ENCODE measurements around the gene OR6J1. TPM values are rescaled to one million over a fixed set of nuclear protein-coding genes. Genes with fewer than 3 reads are reported as not detected.

The OR6J1 gene
- total and polyA plus RNA-seq, 2 of the 8 experiments (the other 6 are each of a cell fraction or from before 2014, with no cell fraction given), result not detected

DNA sequence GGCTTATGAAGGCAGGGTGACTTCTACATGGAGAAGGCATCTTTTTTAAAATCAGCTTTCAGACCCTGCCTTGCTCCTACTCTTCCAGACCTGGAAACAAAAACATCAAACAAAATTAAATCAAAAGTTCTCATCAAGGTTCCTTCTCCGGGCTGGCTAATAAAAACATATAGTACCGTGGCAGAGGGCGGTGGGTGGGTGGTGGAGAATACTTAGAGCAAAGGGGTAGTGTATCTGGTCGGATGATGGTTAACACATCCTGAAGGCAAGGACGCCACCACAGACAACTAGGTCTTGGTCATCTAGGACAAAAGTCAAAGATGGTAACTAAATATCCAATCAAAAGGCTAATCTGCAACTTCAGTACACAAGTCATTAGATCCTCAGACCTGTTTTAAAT lies 56.9 kb downstream of the OR6J1 start (continued):
- TF ChIP-seq HDAC6 (IDR thresholded peaks at IDR 0.05; ENCODE audit: low read depth, low read length), result no peak
- no peak for TF ChIP-seq POLR2AphosphoS5 (IDR thresholded peaks at IDR 0.05; ENCODE audit: low read depth, low read length)
- TF ChIP-seq HDAC2 (IDR thresholded peaks at IDR 0.05; ENCODE audit: borderline replicate concordance in 1 of 2, low read depth in 2 of 2, low read length in 2 of 2), result no peak
- no peak for TF ChIP-seq TAF7 (optimal IDR thresholded peaks at IDR 0.05; ENCODE audit: borderline replicate concordance, low read depth, low read length)
- no peak for TF ChIP-seq RNF2 (IDR thresholded peaks at IDR 0.05; ENCODE audit: borderline replicate concordance, low read depth, low read length, missing control alignments, poor library complexity, severe bottlenecking)
- no peak for TF ChIP-seq POU5F1 (IDR thresholded peaks at IDR 0.05; ENCODE audit: low read depth, low read length)
